Keratinocyte (primary cell): ENCODE measurements around the gene UTP11. TPM values are rescaled to one million over a fixed set of nuclear protein-coding genes. Genes with fewer than 3 reads are reported as not detected.

Source experiments
- DNase-seq: peaks from one replicate; pipeline ENCODE4 v3.0.0-alpha.2; 2011; ENCODE audit warnings: low read depth, missing footprints, low spot score
- FAIRE-seq: peaks from 2 replicates; lab custom pipeline; 2011; peaks lifted over from hg19 to GRCh38; lab: Jason Lieb, UNC
- H2AFZ ChIP-seq: 2 replicates; pipeline ENCODE4 v1.6.0; 2012; ENCODE audit warnings: low read length, control low read depth, inconsistent platforms; ENCODE audit not compliant: control insufficient read depth
- H3K27ac ChIP-seq: 2 replicates; pipeline ENCODE4 v1.5.1; 2011; ENCODE audit warnings: low read length; ENCODE audit not compliant: control insufficient read depth, insufficient read depth
- H3K27me3 ChIP-seq: 3 replicates; pipeline ENCODE4 v1.6.0; 2011; ENCODE audit warnings: low read length; ENCODE audit not compliant: control insufficient read depth, insufficient read depth; ENCODE audit errors: extremely low read depth
- H3K36me3 ChIP-seq, 2 experiments: 2 replicates in 1 of 2; 3 replicates in 1 of 2; pipeline ENCODE4 v1.5.1; 2011; ENCODE audit warnings: low read length in 2 of 2, mild to moderate bottlenecking in 1 of 2; ENCODE audit not compliant: control insufficient read depth in 2 of 2, insufficient read depth in 2 of 2; ENCODE audit errors: extremely low read depth in 1 of 2
- H3K4me1 ChIP-seq: 3 replicates; pipeline ENCODE4 v1.5.1; 2011; ENCODE audit warnings: low read length; ENCODE audit not compliant: control insufficient read depth, insufficient read depth; ENCODE audit errors: extremely low read depth
- H3K4me2 ChIP-seq: 3 replicates; pipeline ENCODE4 v1.6.0; 2011; ENCODE audit warnings: low read depth, low read length; ENCODE audit not compliant: control insufficient read depth, insufficient read depth; ENCODE audit errors: extremely low read depth
- H3K4me3 ChIP-seq, 3 experiments: fragments of 200-600 bp in 1 of 3; sonication (generic) in 1 of 3; 2 replicates in 2 of 3; 3 replicates in 1 of 3; pipeline ENCODE4 v1.5.1; 2011 to 2016; ENCODE audit warnings: low read length in 3 of 3, mild to moderate bottlenecking in 3 of 3, control low read depth in 2 of 3, inconsistent platforms in 1 of 3, low read depth in 1 of 3, mixed read lengths in 1 of 3, mixed run types in 1 of 3, moderate library complexity in 1 of 3; ENCODE audit not compliant: control insufficient read depth in 2 of 3, insufficient read depth in 2 of 3; ENCODE audit errors: extremely low read depth in 1 of 3
- H3K79me2 ChIP-seq: 2 replicates; pipeline ENCODE4 v1.6.0; 2012; ENCODE audit warnings: low read length; ENCODE audit not compliant: control insufficient read depth, insufficient read depth
- H3K9ac ChIP-seq: 3 replicates; pipeline ENCODE4 v1.6.0; 2011; ENCODE audit warnings: low read length; ENCODE audit not compliant: control insufficient read depth, insufficient read depth; ENCODE audit errors: extremely low read depth
- H3K9me1 ChIP-seq: 3 replicates; pipeline ENCODE4 v1.6.0; 2011; ENCODE audit warnings: low read length; ENCODE audit not compliant: control insufficient read depth, insufficient read depth; ENCODE audit errors: extremely low read depth
- H3K9me3 ChIP-seq: 2 replicates; pipeline ENCODE4 v1.5.1; 2012; ENCODE audit warnings: low read depth, low read length; ENCODE audit not compliant: control insufficient read depth
- H4K20me1 ChIP-seq: 3 replicates; pipeline ENCODE4 v1.6.0; 2011; ENCODE audit warnings: low read length; ENCODE audit not compliant: control insufficient read depth, insufficient read depth; ENCODE audit errors: extremely low read depth
- EZH2 ChIP-seq: IDR thresholded peaks from one replicate; pipeline ENCODE4 v1.6.1; 2012; ENCODE audit warnings: inconsistent platforms, mild to moderate bottlenecking, low read length, moderate library complexity
- dilution Hi-C: fragments of 300-500 bp; cut with MboI; formaldehyde crosslinking; loops from one replicate; pipeline ENCODE4 v1.7.0; 2020; ENCODE audit warnings: low sequenced_read_pairs; ENCODE audit not compliant: extremely low pct_ligation_motif_present
- polyA plus RNA-seq, 5 experiments: library from polyadenylated mRNA; depleted of rRNA in 3 of 5; stranded (reverse) in 3 of 5; stranded (forward) in 1 of 5; unstranded in 1 of 5; fragments of >200 nt; gene quantifications; 1 replicate in 1 of 5; 2 replicates in 3 of 5; 3 replicates in 1 of 5; pipeline versions ENCODE4 v1.2.1 to v1.2.3, GENCODE V29; 2011 to 2012; ENCODE audit warnings: missing spikeins in 2 of 5, low read depth in 1 of 5, low replicate concordance in 1 of 5
- TF ChIP-seq, protein P1 (sequence below), 3 experiments: IDR thresholded peaks in 1 of 3; conservative IDR thresholded peaks in 1 of 3; optimal IDR thresholded peaks in 1 of 3; 2 replicates in 2 of 3; 3 replicates in 1 of 3; pipeline versions ENCODE3 to v1.5.1; 2011; ENCODE audit warnings: low read length in 3 of 3, mild to moderate bottlenecking in 3 of 3, moderate library complexity in 2 of 3, control low read depth in 1 of 3, inconsistent platforms in 1 of 3; ENCODE audit not compliant: insufficient read depth in 2 of 3; ENCODE audit errors: extremely low read depth in 1 of 3

The UTP11 gene
- polyA plus RNA-seq, 1 donor (not counting 4 experiments of a cell fraction or from before 2014, with no cell fraction given): 50.0 TPM

DNA sequence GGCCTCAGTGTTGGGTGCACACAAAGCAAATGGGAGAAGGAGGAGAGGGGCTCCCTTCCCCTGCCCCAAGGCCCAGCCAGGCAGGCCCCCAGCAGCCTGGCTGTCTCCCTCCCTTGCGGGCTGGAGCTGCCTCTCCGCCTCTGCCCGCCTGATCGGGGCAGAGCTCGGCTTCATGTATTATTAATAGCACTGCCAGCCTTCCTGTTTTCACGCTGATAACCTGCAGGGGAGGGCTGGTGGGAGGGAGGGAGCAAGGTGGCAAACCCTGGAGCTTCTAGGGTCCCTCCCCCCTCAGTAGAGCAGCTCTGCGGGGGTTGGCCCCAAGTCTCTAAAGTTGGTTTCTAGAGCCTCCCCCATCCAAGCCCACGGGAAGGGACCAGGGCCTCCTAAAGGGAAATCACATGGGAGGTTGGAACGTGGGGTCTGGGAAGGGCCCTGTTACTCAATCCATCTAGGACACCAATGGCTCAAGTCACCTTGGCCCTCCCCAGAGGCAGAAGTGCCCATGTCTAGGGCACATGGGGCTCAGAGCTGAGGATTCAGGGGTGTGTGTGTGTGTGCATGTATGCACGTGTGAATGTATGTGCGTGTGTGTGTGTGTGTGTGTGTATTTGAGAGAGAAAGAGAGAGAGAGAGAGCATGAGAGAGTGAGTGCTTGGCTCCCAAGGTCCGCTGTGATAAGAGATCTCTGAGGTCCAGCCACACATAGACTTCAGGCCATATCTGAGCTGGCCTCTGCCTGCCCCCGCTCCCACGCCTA lies 55.9 kb downstream of the UTP11 start:
- no peak overlapping the region for H3K9ac ChIP-seq
- H3K9me1 ChIP-seq: no peaks in the 10 kb centered on the region
- H3K27ac ChIP-seq: no peak overlapping the region
- no peak for DNase-seq
- no peaks in the 10 kb centered on the region for H3K36me3 ChIP-seq
- H4K20me1 ChIP-seq: no peaks in the 10 kb centered on the region
- no peaks in the 10 kb centered on the region for H3K9me3 ChIP-seq
- dilution Hi-C loops: no loop called here
- no peak for FAIRE-seq
- peaks cover 35% of the 10 kb centered on the region for H3K4me1 ChIP-seq
- no peaks in the 10 kb centered on the region for H3K27me3 ChIP-seq
- H2AFZ ChIP-seq: no peak overlapping the region
- H3K79me2 ChIP-seq: peaks cover 2% of the 10 kb centered on the region
- H3K4me2 ChIP-seq: no peak overlapping the region
- no peak overlapping the region for H3K4me3 ChIP-seq
- TF ChIP-seq, protein P1, sequence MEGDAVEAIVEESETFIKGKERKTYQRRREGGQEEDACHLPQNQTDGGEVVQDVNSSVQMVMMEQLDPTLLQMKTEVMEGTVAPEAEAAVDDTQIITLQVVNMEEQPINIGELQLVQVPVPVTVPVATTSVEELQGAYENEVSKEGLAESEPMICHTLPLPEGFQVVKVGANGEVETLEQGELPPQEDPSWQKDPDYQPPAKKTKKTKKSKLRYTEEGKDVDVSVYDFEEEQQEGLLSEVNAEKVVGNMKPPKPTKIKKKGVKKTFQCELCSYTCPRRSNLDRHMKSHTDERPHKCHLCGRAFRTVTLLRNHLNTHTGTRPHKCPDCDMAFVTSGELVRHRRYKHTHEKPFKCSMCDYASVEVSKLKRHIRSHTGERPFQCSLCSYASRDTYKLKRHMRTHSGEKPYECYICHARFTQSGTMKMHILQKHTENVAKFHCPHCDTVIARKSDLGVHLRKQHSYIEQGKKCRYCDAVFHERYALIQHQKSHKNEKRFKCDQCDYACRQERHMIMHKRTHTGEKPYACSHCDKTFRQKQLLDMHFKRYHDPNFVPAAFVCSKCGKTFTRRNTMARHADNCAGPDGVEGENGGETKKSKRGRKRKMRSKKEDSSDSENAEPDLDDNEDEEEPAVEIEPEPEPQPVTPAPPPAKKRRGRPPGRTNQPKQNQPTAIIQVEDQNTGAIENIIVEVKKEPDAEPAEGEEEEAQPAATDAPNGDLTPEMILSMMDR (optimal IDR thresholded peaks at IDR 0.05 in 1 of 3, IDR thresholded peaks at IDR 0.05 in 1 of 3, conservative IDR thresholded peaks at IDR 0.05 in 1 of 3; ENCODE audit: extremely low read depth in 1 of 3, insufficient read depth in 2 of 3, low read length in 3 of 3): no peak
- no peak for TF ChIP-seq EZH2

DNA sequence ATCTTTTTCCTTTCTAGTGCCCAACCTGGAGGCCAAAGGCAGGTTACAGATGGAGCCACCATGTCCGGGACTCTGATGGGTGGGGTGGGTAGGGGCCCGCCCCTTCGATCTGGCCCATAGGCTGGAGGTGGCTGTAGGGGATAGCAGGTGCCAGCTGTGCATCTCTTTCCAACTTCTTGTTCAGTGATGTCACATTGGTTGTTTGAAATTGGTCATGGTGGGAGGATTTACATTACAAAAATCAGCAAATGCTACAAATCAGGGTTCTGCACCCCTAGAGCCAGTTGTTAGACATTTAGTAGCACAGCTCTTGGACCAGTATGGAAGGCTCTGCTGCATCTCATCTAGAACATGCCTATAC lies 56.4 kb downstream of the UTP11 start:
- DNase-seq (no peak), FAIRE-seq (no peak)
- Histone ChIP-seq H3K27me3 (no peaks in the 10 kb centered on the region), H3K9me1 (no peaks in the 10 kb centered on the region), H3K4me3 (no peak overlapping the region), H3K4me1 (peaks cover 36% of the 10 kb centered on the region), H3K27ac (no peak overlapping the region), H3K79me2 (peaks cover 2% of the 10 kb centered on the region), H3K4me2 (no peak overlapping the region), H4K20me1 (no peaks in the 10 kb centered on the region), H2AFZ (no peak overlapping the region), H3K9ac (no peak overlapping the region), H3K9me3 (no peaks in the 10 kb centered on the region), H3K36me3 (no peaks in the 10 kb centered on the region)
- TF ChIP-seq, protein P1 (optimal IDR thresholded peaks at IDR 0.05 in 1 of 3, IDR thresholded peaks at IDR 0.05 in 1 of 3, conservative IDR thresholded peaks at IDR 0.05 in 1 of 3; ENCODE audit: extremely low read depth in 1 of 3, insufficient read depth in 2 of 3, low read length in 3 of 3): no peak
- dilution Hi-C loops: no loop called here
